H1 (cell line): ENCODE measurements around the gene TNRC6C. TPM values are rescaled to one million over a fixed set of nuclear protein-coding genes. Genes with fewer than 3 reads are reported as not detected.

ENCODE experiments used
- CTCF ChIA-PET: fragments of 300-600 bp; sonication (Branson Sonifier 250); formaldehyde crosslinking; loops from one replicate; lab custom pipeline; 2021; ENCODE audit not compliant: partially characterized antibody; lab: Charles Lee
- POLR2A ChIA-PET: fragments of 300-600 bp; sonication (Branson Sonifier 250); formaldehyde crosslinking; loops from one replicate; lab custom pipeline; 2021; ENCODE audit warnings: inconsistent platforms; ENCODE audit not compliant: partially characterized antibody; lab: Charles Lee
- DNase-seq, 2 experiments: peaks; one replicate each; pipeline versions ENCODE4 v3.0.0 to v3.0.0-alpha.2; 2010 to 2022; ENCODE audit warnings: low spot score in 2 of 2, low read depth in 1 of 2, mixed read lengths in 1 of 2
- FAIRE-seq: peaks from 2 replicates; lab custom pipeline; 2011; peaks lifted over from hg19 to GRCh38; lab: Jason Lieb, UNC
- H2AFZ ChIP-seq: 2 replicates; pipeline ENCODE4 v1.8.1; 2012; ENCODE audit warnings: low read length, inconsistent platforms
- H2AK5ac ChIP-seq: 2 replicates; pipeline ENCODE4 v1.6.1; 2013; ENCODE audit warnings: low read depth, low read length
- H2BK120ac ChIP-seq: replicated peaks from 2 replicates; pipeline ENCODE3; 2013; ENCODE audit warnings: low read depth, low read length, inconsistent platforms
- H2BK12ac ChIP-seq: 2 replicates; pipeline ENCODE4 v1.6.1; 2013; ENCODE audit warnings: low read depth, low read length
- H2BK15ac ChIP-seq: 2 replicates; pipeline ENCODE4 v1.6.1; 2013; ENCODE audit warnings: low read length
- H2BK20ac ChIP-seq: 2 replicates; pipeline ENCODE4 v1.6.1; 2013; ENCODE audit warnings: low read length
- H2BK5ac ChIP-seq: 2 replicates; pipeline ENCODE4 v1.6.1; 2013; ENCODE audit warnings: low read depth, low read length
- H3K14ac ChIP-seq: 2 replicates; pipeline ENCODE4 v1.6.1; 2013; ENCODE audit warnings: inconsistent platforms; ENCODE audit not compliant: insufficient read length
- H3K18ac ChIP-seq: 2 replicates; pipeline ENCODE4 v1.6.1; 2013; ENCODE audit warnings: low read length; ENCODE audit errors: extremely low read depth
- H3K23ac ChIP-seq: 2 replicates; pipeline ENCODE4 v1.6.1; 2013; ENCODE audit warnings: inconsistent platforms; ENCODE audit not compliant: insufficient read length
- H3K23me2 ChIP-seq: 2 replicates; pipeline ENCODE4 v1.6.1; 2013; ENCODE audit warnings: low read depth, low read length
- H3K27ac ChIP-seq: 2 replicates; pipeline ENCODE4 v1.6.1; 2011; ENCODE audit warnings: low read depth, low read length, inconsistent platforms
- H3K27me3 ChIP-seq, 4 experiments: replicated peaks in 1 of 4; 1 replicate in 1 of 4; 2 replicates in 3 of 4; pipeline versions ENCODE4 v1.6.1 to v1.8.1; 2011 to 2013; ENCODE audit warnings: low read length in 3 of 4, mild to moderate bottlenecking in 3 of 4, inconsistent platforms in 2 of 4, mixed read lengths in 2 of 4, moderate library complexity in 1 of 4; ENCODE audit not compliant: control insufficient read depth in 3 of 4, insufficient read depth in 3 of 4; ENCODE audit errors: extremely low read depth in 1 of 4
- H3K36me3 ChIP-seq, 4 experiments: 2 replicates each; pipeline versions ENCODE4 v1.6.1 to v1.8.1; 2011 to 2013; ENCODE audit warnings: mild to moderate bottlenecking in 4 of 4, low read length in 3 of 4, moderate library complexity in 2 of 4, control low read depth in 1 of 4, inconsistent platforms in 1 of 4; ENCODE audit not compliant: insufficient read depth in 4 of 4, control insufficient read depth in 2 of 4
- H3K4ac ChIP-seq: replicated peaks from 2 replicates; pipeline ENCODE3; 2013; ENCODE audit warnings: low read length, low read depth, mixed read lengths, inconsistent platforms; ENCODE audit not compliant: insufficient read length
- H3K4me1 ChIP-seq, 4 experiments: replicated peaks in 1 of 4; 1 replicate in 1 of 4; 2 replicates in 3 of 4; pipeline versions ENCODE4 v1.6.1 to v1.8.1; 2011 to 2013; ENCODE audit warnings: low read length in 3 of 4, inconsistent platforms in 2 of 4, mixed read lengths in 1 of 4; ENCODE audit not compliant: insufficient read depth in 4 of 4, control insufficient read depth in 3 of 4
- H3K4me2 ChIP-seq, 2 experiments: 2 replicates each; pipeline versions ENCODE4 v1.6.1 to v1.8.1; 2011 to 2013; ENCODE audit warnings: low read depth in 2 of 2, low read length in 2 of 2, control low read depth in 1 of 2, inconsistent platforms in 1 of 2, mild to moderate bottlenecking in 1 of 2; ENCODE audit not compliant: insufficient read depth in 1 of 2
- H3K4me3 ChIP-seq, 4 experiments: fragments of 200-600, 300-600 bp in 1 of 4; sonication (generic), shearing (Covaris generic), sonication (Bioruptor Twin) in 1 of 4; 2 replicates each; pipeline versions ENCODE4 v1.5.1 to v1.8.1; 2011 to 2016; ENCODE audit warnings: low read length in 4 of 4, low read depth in 3 of 4, control low read depth in 2 of 4, inconsistent platforms in 2 of 4, mild to moderate bottlenecking in 2 of 4, mixed read lengths in 1 of 4, moderate library complexity in 1 of 4; ENCODE audit not compliant: insufficient read depth in 2 of 4; ENCODE audit errors: extremely low read depth in 1 of 4
- H3K56ac ChIP-seq: replicated peaks from 2 replicates; pipeline ENCODE3; 2013; ENCODE audit warnings: low read depth, mild to moderate bottlenecking, mixed read lengths, low read length, inconsistent platforms; ENCODE audit not compliant: insufficient read length
- H3K79me1 ChIP-seq: 2 replicates; pipeline ENCODE4 v1.6.1; 2013; ENCODE audit warnings: low read depth, low read length, control low read depth
- H3K79me2 ChIP-seq, 2 experiments: 2 replicates each; pipeline versions ENCODE4 v1.6.1 to v1.8.1; 2012 to 2013; ENCODE audit warnings: low read length in 2 of 2, mild to moderate bottlenecking in 2 of 2, inconsistent platforms in 1 of 2; ENCODE audit not compliant: insufficient read depth in 2 of 2, control insufficient read depth in 1 of 2
- H3K9ac ChIP-seq, 4 experiments: replicated peaks in 1 of 4; 1 replicate in 1 of 4; 2 replicates in 3 of 4; pipeline versions ENCODE4 v1.6.1 to v1.8.1; 2011 to 2013; ENCODE audit warnings: low read depth in 3 of 4, low read length in 3 of 4, control low read depth in 2 of 4, mild to moderate bottlenecking in 2 of 4, moderate library complexity in 2 of 4, inconsistent platforms in 1 of 4; ENCODE audit errors: extremely low read depth in 1 of 4
- H3K9me3 ChIP-seq, 2 experiments: 2 replicates each; pipeline versions ENCODE4 v1.6.1 to v1.8.1; 2012 to 2013; ENCODE audit warnings: mild to moderate bottlenecking in 2 of 2, moderate library complexity in 2 of 2, control low read depth in 1 of 2, inconsistent platforms in 1 of 2, low read depth in 1 of 2, low read length in 1 of 2, mixed read lengths in 1 of 2; ENCODE audit not compliant: insufficient read depth in 2 of 2
- H4K20me1 ChIP-seq, 2 experiments: replicated peaks in 1 of 2; 2 replicates each; pipeline versions ENCODE3 to v1.8.1; 2011 to 2013; ENCODE audit warnings: inconsistent platforms in 2 of 2, low read length in 2 of 2, mild to moderate bottlenecking in 1 of 2; ENCODE audit not compliant: insufficient read depth in 2 of 2, control insufficient read depth in 1 of 2
- H4K5ac ChIP-seq: 2 replicates; pipeline ENCODE4 v1.6.1; 2013; ENCODE audit warnings: low read length, low read depth, mixed read lengths, inconsistent platforms; ENCODE audit not compliant: insufficient read length
- H4K8ac ChIP-seq: 2 replicates; pipeline ENCODE4 v1.8.0; 2013; ENCODE audit warnings: mild to moderate bottlenecking, moderate library complexity, low read length, inconsistent platforms; ENCODE audit not compliant: insufficient read depth; ENCODE audit errors: extremely low read depth
- H4K91ac ChIP-seq: replicated peaks from 2 replicates; pipeline ENCODE3; 2013; ENCODE audit warnings: low read length, mixed read lengths, inconsistent platforms; ENCODE audit not compliant: insufficient read length
- ASH2L ChIP-seq: fragments of 200-600, 300-600 bp; sonication (generic); IDR thresholded peaks from one replicate; pipeline ENCODE4 v1.7.1; 2017; ENCODE audit warnings: low read length
- CBX8 ChIP-seq: fragments of 300-800, 300-1000 bp; sonication (generic); IDR thresholded peaks from 2 replicates; pipeline ENCODE4 v1.7.1; 2016; ENCODE audit warnings: low read depth, low read length, borderline replicate concordance
- CEBPB ChIP-seq: IDR thresholded peaks from 2 replicates; pipeline ENCODE4 v1.6.1; 2012; ENCODE audit warnings: low read depth, low read length
- EGR1 ChIP-seq: IDR thresholded peaks from 2 replicates; pipeline ENCODE4 v1.6.1; 2011; ENCODE audit warnings: low read depth, low read length, borderline replicate concordance
- KDM4A ChIP-seq: IDR thresholded peaks from one replicate; pipeline ENCODE4 v1.7.1; 2012; ENCODE audit warnings: low read depth, mild to moderate bottlenecking, moderate library complexity, low read length, inconsistent platforms; ENCODE audit not compliant: severe bottlenecking
- MAFK ChIP-seq: IDR thresholded peaks from 2 replicates; pipeline ENCODE4 v1.6.1; 2012; ENCODE audit warnings: low read depth, mild to moderate bottlenecking, improper control_type of control experiment, low read length
- NANOG ChIP-seq: IDR thresholded peaks from 2 replicates; pipeline ENCODE4 v1.6.1; 2011; ENCODE audit warnings: low read length, low read depth, mild to moderate bottlenecking, inconsistent platforms; ENCODE audit not compliant: insufficient read depth, poor library complexity, severe bottlenecking
- RFX5 ChIP-seq: IDR thresholded peaks from 2 replicates; pipeline ENCODE4 v1.6.1; 2011; ENCODE audit warnings: low read depth, low read length, improper control_type of control experiment, borderline replicate concordance
- SP4 ChIP-seq: IDR thresholded peaks from 2 replicates; pipeline ENCODE4 v1.6.1; 2012; ENCODE audit warnings: low read length, inconsistent platforms
- SRF ChIP-seq: IDR thresholded peaks from 2 replicates; pipeline ENCODE4 v1.6.1; 2011; ENCODE audit warnings: mild to moderate bottlenecking, low read depth, low read length, moderate library complexity
- YY1 ChIP-seq: IDR thresholded peaks from 2 replicates; pipeline ENCODE4 v1.6.1; 2011; ENCODE audit warnings: low read depth, mild to moderate bottlenecking, low read length
- WGBS, 2 experiments: shearing (Covaris generic) in 1 of 2; methylation state at CpG; one replicate each; pipeline versions ENCODE4 v1.1.6 to v1.1.7; 2013 to 2015; ENCODE audit warnings: low lambda C conversion rate in 2 of 2, mixed read lengths in 2 of 2, inconsistent platforms in 1 of 2, low coverage in 1 of 2, missing lambda C conversion rate in 1 of 2; ENCODE audit not compliant: insufficient replicate concordance in 2 of 2, insufficient coverage in 1 of 2, insufficient read length in 1 of 2; ENCODE audit errors: extremely low coverage in 1 of 2, missing lambda C conversion rate in 1 of 2; 5-methylcytosine and 5-hydroxymethylcytosine counted together
- polyA plus RNA-seq, 7 experiments: library from polyadenylated mRNA; depleted of rRNA in 3 of 7; stranded (reverse) in 5 of 7; unstranded in 2 of 7; fragments of >200 nt in 5 of 7; fragments of 200-250 nt in 2 of 7; gene quantifications; 1 replicate in 5 of 7; 2 replicates in 1 of 7; 4 replicates in 1 of 7; pipeline versions ENCODE4 v1.2.1 to v1.2.3, GENCODE V29; 2011 to 2013; ENCODE audit warnings: missing spikeins in 2 of 7, mixed read lengths in 2 of 7
- total RNA-seq: library from RNA; stranded (reverse); fragmentation: NEBNext Ultra II Directional; extraction: Animal tissue kit (Norgen Biotek cat#: 25700); gene quantifications from 2 replicates; pipeline ENCODE4 v1.2.1, GENCODE V29; 2021
- TF ChIP-seq, protein P1 (sequence below): IDR thresholded peaks from 2 replicates; pipeline ENCODE4 v1.6.1; 2011; ENCODE audit warnings: low read depth, mild to moderate bottlenecking, low read length; ENCODE audit not compliant: insufficient read depth
- TF ChIP-seq, protein P2 (sequence below): IDR thresholded peaks from 2 replicates; pipeline ENCODE4 v1.6.1; 2012; ENCODE audit warnings: inconsistent platforms
- TF ChIP-seq, protein P3 (sequence below): IDR thresholded peaks from 2 replicates; pipeline ENCODE4 v1.6.1; 2012; ENCODE audit warnings: inconsistent platforms

TNRC6C gene
- total and polyA plus RNA-seq, 2 of the 8 experiments (the other 6 are each of a cell fraction or from before 2014, with no cell fraction given) = 2.8 to 28.9 TPM

DNA sequence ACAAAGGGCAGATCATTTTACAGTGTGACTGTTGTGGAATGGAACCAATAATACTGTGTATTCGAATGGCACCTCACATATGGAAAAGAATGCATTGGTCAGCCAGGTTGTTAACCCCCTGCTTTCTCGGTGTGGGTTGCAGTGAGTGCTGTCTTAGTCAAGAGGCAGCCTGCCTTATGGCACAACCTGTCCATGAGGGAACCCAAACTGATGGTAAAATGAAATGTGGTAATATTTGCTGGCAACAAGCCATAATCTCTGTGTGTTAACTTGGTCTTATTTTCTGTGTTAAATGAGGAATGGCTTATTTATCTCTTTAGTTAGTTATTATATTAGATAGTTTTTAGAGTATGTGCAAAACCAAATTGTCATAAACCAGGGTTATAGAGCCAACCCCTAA lies 88.4 kb downstream of the TNRC6C start:
- no peak overlapping the region for H2AK5ac ChIP-seq
- H3K27ac ChIP-seq = no peak overlapping the region
- no peak overlapping the region for H2BK15ac ChIP-seq
- DNase-seq (no peak), FAIRE-seq (no peak)
- WGBS, 2 experiments = 80% methylated on average over 2 of the region's 2 CpGs; no CpG with 5 or more reads in 1 of the 2 experiments
- no peak overlapping the region for H3K4ac ChIP-seq
- H3K4me1 ChIP-seq = no peaks in the 10 kb centered on the region
- H4K8ac ChIP-seq = no peak overlapping the region
- H3K36me3 ChIP-seq = peaks cover 11 to 22% (median 18%) of the 10 kb centered on the region in 4 experiments
- no peak overlapping the region for H4K5ac ChIP-seq
- H2BK120ac ChIP-seq = no peak overlapping the region
- no peak overlapping the region for H3K4me3 ChIP-seq
- H2BK20ac ChIP-seq = no peak overlapping the region
- H4K20me1 ChIP-seq = peaks cover 0 to 6% of the 10 kb centered on the region in 2 experiments
- no peak overlapping the region for H3K9ac ChIP-seq
- ChIA-PET POLR2A (no interaction called here), CTCF (interaction anchor here (2.4 kb wide), 1 partner anchor 28 kb away, joined by 7 read pairs; no protein-coding TSS in a partner anchor)
- H3K56ac ChIP-seq = no peak overlapping the region
- H3K79me1 ChIP-seq = peaks cover 4% of the 10 kb centered on the region; the same call in 1 of the 2 replicates
- no peak overlapping the region for H3K4me2 ChIP-seq
- TF ChIP-seq ASH2L (no peak), NANOG (no peak), CBX8 (no peak), SRF (no peak), YY1 (no peak), KDM4A (no peak), MAFK (no peak), RFX5 (no peak), CEBPB (no peak), EGR1 (no peak), SP4 (no peak)
- TF ChIP-seq, protein P1, sequence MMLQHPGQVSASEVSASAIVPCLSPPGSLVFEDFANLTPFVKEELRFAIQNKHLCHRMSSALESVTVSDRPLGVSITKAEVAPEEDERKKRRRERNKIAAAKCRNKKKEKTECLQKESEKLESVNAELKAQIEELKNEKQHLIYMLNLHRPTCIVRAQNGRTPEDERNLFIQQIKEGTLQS = no peak
- TF ChIP-seq, protein P2, sequence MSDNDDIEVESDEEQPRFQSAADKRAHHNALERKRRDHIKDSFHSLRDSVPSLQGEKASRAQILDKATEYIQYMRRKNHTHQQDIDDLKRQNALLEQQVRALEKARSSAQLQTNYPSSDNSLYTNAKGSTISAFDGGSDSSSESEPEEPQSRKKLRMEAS = no peak
- TF ChIP-seq, protein P3, sequence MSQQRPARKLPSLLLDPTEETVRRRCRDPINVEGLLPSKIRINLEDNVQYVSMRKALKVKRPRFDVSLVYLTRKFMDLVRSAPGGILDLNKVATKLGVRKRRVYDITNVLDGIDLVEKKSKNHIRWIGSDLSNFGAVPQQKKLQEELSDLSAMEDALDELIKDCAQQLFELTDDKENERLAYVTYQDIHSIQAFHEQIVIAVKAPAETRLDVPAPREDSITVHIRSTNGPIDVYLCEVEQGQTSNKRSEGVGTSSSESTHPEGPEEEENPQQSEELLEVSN = no peak
- H2AFZ ChIP-seq = no peak overlapping the region
- no peak overlapping the region for H2BK12ac ChIP-seq
- H3K23me2 ChIP-seq = peaks cover 3% of the 10 kb centered on the region; the same call in 1 of the 2 replicates
- H4K91ac ChIP-seq = no peak overlapping the region
- no peak overlapping the region for H3K18ac ChIP-seq
- no peaks in the 10 kb centered on the region for H3K27me3 ChIP-seq
- no peaks in the 10 kb centered on the region for H3K9me3 ChIP-seq
- H2BK5ac ChIP-seq = no peak overlapping the region
- no peak overlapping the region for H3K23ac ChIP-seq
- no peaks in the 10 kb centered on the region for H3K79me2 ChIP-seq
- no peak overlapping the region for H3K14ac ChIP-seq
